Stimulated activated naive B cell treated with anti-CD40 and anti-IgM and Interleukin-4, amounts not matched to agents 10 μg/mL and 1 μg/mL and 100 μg/mL, for 72 hours (primary cell): ENCODE measurements around the gene SIT1.

Experiments used
- ATAC-seq, 2 donors: fragments of 150-1000 bp; cut with Tn5 transposase; replicated peaks; 2 replicates each; pipeline ENCODE4 v1.10.0; 2021; ENCODE audit warnings: moderate library complexity in 1 of 2
- DNase-seq: peaks from one replicate; pipeline ENCODE4 v3.0.0; 2021
- H3K27ac Mint-ChIP-seq: one replicate; pipeline ENCODE4 v1.8.0; 2022; ENCODE audit warnings: mild to moderate bottlenecking, mixed read lengths
- H3K27me3 Mint-ChIP-seq, 2 donors: one replicate each; pipeline ENCODE4 v1.8.0; 2022; ENCODE audit warnings: mixed read lengths in 2 of 2
- H3K36me3 Mint-ChIP-seq, 2 donors: one replicate each; pipeline ENCODE4 v1.8.0; 2022; ENCODE audit warnings: mixed read lengths in 2 of 2, mild to moderate bottlenecking in 1 of 2
- H3K4me1 Mint-ChIP-seq, 2 donors: one replicate each; pipeline ENCODE4 v1.8.0; 2022; ENCODE audit warnings: mixed read lengths in 2 of 2, mild to moderate bottlenecking in 1 of 2
- H3K4me3 Mint-ChIP-seq, 2 donors: one replicate each; pipeline ENCODE4 v1.8.0; 2022; ENCODE audit warnings: mild to moderate bottlenecking in 2 of 2, mixed read lengths in 2 of 2, moderate library complexity in 1 of 2
- H3K9me3 Mint-ChIP-seq, 2 donors: one replicate each; pipeline ENCODE4 v1.8.0; 2022; ENCODE audit warnings: mixed read lengths in 2 of 2, mild to moderate bottlenecking in 1 of 2

Gene SIT1, protein sequence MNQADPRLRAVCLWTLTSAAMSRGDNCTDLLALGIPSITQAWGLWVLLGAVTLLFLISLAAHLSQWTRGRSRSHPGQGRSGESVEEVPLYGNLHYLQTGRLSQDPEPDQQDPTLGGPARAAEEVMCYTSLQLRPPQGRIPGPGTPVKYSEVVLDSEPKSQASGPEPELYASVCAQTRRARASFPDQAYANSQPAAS

DNA sequence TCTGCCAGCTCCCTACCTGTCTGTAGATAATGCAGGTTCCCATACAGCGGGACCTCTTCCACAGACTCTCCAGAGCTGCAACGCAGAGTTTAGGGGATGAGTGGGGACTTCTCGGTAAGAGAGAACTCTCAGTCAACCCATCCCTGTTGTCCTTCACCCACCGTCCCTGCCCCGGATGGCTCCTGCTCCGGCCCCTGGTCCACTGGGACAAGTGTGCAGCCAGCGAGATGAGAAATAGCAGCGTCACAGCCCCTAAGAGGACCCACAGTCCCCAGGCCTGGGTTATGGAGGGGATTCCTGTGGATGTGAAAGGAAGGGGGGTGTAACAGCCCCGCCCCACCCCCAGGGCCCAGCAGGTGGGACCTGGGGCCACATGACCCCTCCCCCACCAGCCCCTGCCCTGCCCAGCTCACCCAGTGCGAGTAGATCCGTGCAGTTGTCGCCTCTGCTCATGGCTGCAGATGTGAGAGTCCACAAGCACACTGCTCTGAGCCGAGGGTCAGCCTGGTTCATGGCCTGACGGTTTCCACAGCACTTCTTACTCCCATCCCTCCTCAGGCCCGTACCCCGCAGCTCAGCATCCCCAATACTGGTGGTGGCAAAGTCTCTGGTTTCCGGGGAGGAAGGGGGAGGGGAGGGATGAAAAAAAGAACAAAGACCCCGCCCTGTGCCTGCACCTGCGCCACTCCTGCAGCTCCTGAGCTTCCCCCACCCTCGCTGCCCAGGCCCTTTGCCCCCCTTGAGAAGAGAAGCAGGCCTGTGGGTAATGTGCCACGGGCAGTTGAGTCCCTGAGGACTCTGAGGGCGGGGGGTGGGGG lies at the start of gene SIT1:
Gene SIT1 (minus strand): TSS at position 591 of the 818 bp plus-strand sequence. CDS start 78 bp downstream, at position 513.
- H3K9me3 Mint-ChIP-seq, result no peaks in the 10 kb centered on the region
- ATAC-seq (no peak), DNase-seq (no peak)
- H3K27me3 Mint-ChIP-seq, result no peaks in the 10 kb centered on the region
- H3K4me3 Mint-ChIP-seq, result peak within 1 kb of the TSS; percentile 51 to 82
- peaks cover 0 to 4% of the 10 kb centered on the region in 2 donors for H3K36me3 Mint-ChIP-seq
- H3K27ac Mint-ChIP-seq, result peak within 1 kb of the TSS; percentile 87
- H3K4me1 Mint-ChIP-seq, result peaks cover 41 to 67% of the 10 kb centered on the region in 2 donors

DNA sequence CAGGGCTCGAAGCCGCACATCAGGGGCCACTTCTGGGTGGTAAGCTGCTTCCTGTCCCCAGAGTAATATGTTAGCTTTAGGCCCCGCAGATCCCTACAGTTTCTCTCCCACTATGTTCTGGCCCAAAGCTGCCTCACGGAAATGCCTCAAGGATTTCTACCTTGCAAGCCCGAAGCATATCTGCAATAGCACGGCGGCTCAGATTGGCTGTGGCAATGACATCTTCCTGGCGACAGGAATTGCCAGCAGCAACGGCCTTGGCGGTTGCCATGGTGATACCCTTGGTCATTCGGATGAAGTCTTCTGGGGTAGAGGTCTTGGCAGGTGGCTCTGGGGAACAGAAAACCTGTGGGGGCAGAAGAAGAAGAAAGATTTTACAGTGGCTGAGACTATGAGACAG lies 49.3 kb upstream of the SIT1 start:
- Mint-ChIP-seq H3K9me3 (no peaks in the 10 kb centered on the region), H3K27me3 (no peaks in the 10 kb centered on the region), H3K27ac (no peak overlapping the region), H3K36me3 (peaks cover 41 to 49% of the 10 kb centered on the region in 2 donors), H3K4me3 (no peak overlapping the region), H3K4me1 (peaks cover 12 to 22% of the 10 kb centered on the region in 2 donors)
- no peak for DNase-seq
- ATAC-seq, result no peak

DNA sequence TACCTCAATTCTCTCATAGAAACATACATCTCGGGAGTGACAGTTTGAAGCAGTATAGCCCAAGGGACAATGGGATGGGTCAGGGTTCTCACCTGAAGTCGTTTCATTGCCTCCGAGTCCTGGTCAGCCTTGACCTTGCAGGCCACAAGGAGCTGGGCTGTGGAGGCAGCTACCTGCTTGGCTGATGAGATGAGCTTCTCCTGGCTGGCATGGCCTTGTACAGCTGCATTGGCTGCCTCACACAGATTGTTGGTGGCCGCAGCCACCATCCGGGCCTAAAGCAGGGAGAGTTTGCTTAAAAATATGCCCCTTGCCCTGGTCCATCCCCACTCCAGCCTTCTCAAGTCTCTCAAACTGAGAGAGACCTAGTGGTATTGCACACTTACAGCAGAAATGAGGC lies 47.5 kb upstream of the SIT1 start:
- Mint-ChIP-seq H3K27ac (no peak overlapping the region), H3K9me3 (no peaks in the 10 kb centered on the region), H3K4me1 (peaks cover 12 to 21% of the 10 kb centered on the region in 2 donors), H3K36me3 (peaks cover 31% of the 10 kb centered on the region in 2 donors), H3K27me3 (no peaks in the 10 kb centered on the region), H3K4me3 (no peak overlapping the region)
- no peak for ATAC-seq
- no peak for DNase-seq

DNA sequence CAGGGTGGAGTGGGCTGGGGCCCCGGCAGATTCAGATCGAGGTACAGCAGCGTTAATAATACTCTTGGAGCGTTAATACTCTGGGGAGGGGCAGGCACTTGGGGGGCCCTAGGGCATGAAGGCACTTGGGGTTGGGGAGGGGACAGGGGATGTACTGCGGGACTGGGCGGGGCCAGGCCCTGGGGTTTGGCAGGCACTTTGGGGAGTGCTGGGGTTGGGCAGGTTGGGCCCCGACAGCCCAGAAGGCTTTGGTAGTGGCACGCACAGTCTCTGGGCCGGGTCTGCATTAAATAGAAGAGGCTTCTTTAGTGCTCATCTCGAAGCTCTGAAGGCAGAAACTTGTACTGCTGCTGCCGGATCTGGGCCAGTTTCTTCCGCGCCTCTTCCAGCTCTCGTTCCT lies 46.8 kb upstream of the SIT1 start:
- ATAC-seq (no peak), DNase-seq (no peak)
- H3K27ac Mint-ChIP-seq, result no peak overlapping the region
- H3K4me3 Mint-ChIP-seq, result no peak overlapping the region
- no peaks in the 10 kb centered on the region for H3K27me3 Mint-ChIP-seq
- H3K9me3 Mint-ChIP-seq, result no peaks in the 10 kb centered on the region
- peaks cover 24% of the 10 kb centered on the region in 2 donors for H3K36me3 Mint-ChIP-seq
- peaks cover 9 to 17% of the 10 kb centered on the region in 2 donors for H3K4me1 Mint-ChIP-seq

DNA sequence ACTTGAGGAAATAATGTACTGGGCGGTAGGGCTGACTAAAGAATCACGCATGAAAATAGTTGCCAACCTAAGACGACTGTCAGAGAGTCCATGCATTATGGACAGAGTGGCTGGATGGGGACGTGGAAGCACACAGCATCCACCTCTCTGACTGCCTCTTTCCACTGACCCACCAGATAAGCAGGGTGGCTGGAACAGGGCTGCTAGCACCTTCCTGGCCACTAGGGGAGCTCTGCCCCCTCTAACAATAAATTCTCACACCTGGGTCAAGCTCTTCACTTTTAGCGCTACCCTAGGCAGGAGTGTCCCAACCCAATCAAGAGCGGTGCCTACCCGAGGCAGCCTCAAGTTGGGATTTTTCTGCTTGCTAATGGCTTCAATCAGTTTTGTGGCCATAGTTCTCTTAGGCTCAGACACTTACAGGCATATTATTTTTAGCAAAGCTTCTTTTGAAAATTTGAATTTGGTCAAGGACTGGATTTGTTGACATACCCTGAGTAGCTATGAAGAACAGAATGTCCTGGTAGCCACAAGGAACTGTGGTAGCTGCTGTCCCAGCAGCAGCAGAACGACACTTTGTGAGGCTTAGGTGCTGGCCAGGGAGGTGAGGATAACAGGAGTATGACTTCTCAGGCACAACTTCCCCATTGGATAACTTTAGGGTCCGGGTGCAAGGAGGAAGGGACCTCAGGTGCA lies 45.9 kb upstream of the SIT1 start:
- peak; percentile 88 to 92 for ATAC-seq
- Mint-ChIP-seq H3K36me3 (peaks cover 24% of the 10 kb centered on the region in 2 donors), H3K27me3 (no peaks in the 10 kb centered on the region), H3K4me1 (peaks cover 13 to 22% of the 10 kb centered on the region in 2 donors), H3K4me3 (no peak overlapping the region), H3K9me3 (no peaks in the 10 kb centered on the region), H3K27ac (peak overlapping the region; percentile 62)
- DNase-seq, result peak; percentile 47

DNA sequence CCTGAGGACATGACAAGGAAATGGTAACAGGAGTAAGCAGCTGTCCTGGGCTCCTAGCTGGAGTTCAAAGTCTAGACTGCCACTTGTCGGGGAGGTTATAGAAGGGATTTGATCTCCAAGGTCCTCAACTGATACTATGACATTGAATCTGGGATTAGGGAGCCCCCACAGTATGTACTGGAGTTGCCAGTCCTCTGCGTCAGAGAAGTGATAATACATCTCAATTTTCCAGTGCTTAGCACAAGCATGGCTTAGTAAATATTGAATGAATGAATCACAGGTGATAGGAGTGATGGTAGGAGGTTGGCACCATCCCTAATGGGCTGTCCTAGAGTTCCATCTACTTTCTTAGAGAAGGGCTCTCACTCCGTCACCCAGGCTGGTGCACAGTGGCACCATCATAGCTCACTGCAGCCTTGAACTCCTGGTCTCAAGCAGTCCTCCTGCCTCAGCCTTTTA lies 45.2 kb upstream of the SIT1 start:
- no peaks in the 10 kb centered on the region for H3K27me3 Mint-ChIP-seq
- peaks cover 15 to 29% of the 10 kb centered on the region in 2 donors for H3K4me1 Mint-ChIP-seq
- DNase-seq (no peak), ATAC-seq (no peak)
- H3K36me3 Mint-ChIP-seq, result peaks cover 24% of the 10 kb centered on the region in 2 donors
- no peaks in the 10 kb centered on the region for H3K9me3 Mint-ChIP-seq
- peak overlapping the region; percentile 37 for H3K27ac Mint-ChIP-seq
- H3K4me3 Mint-ChIP-seq, result no peak overlapping the region

DNA sequence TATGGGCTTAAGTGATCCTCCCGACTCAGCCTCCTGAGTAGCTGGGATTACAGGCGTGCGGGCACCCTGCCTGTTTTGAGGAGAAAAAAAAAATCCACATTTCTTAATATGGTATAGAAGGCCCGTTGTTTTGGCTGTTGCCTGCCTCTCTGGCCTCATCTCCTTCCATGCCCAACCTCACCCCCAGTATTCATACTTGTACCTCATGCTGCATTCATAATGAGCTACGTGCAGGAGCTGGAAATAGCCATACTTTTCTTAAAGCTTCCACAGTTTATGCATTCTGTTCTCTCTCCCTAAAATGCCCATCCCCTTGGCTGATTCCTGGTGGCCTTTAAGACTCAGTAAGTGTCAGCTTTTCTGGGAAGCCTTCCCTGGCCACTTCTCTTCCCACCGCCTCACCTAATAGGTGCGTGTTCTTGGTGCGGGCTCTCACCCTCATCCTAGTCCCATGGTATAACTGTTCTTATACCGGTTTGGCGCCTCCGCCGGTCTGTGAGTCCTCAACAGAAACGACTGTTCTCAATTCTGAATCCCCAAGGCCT lies 41.1 kb upstream of the SIT1 start:
- H3K27ac Mint-ChIP-seq, result no peak overlapping the region
- ATAC-seq, result no peak
- H3K9me3 Mint-ChIP-seq, result no peaks in the 10 kb centered on the region

DNA sequence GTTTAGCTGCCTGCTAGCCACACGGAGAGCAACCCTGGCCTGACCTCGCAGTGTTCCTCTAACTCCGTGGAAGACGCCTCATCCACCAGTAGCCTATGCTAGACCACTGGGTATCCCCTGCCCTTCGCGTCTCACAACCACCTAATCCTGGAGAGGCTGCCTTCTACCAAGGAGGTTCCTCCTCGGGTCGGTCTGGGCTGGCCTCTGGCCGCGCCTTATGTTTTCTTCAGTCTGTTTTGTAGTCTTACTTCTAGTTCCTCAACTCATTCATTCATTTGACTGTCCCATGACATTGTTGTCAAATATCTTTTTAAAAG lies 40.6 kb upstream of the SIT1 start:
- H3K27ac Mint-ChIP-seq, result peak overlapping the region; percentile 80
- peaks cover 18 to 34% of the 10 kb centered on the region in 2 donors for H3K4me1 Mint-ChIP-seq
- H3K27me3 Mint-ChIP-seq, result no peaks in the 10 kb centered on the region
- ATAC-seq (peak in 1 of 2 donors; percentile 37), DNase-seq (no peak)
- peak overlapping the region; percentile 92 to 93 for H3K4me3 Mint-ChIP-seq
- H3K36me3 Mint-ChIP-seq, result peaks cover under 1 to 1% of the 10 kb centered on the region in 2 donors
- H3K9me3 Mint-ChIP-seq, result no peaks in the 10 kb centered on the region

More for the DNA sequence above, 41.1 kb upstream of the SIT1 start:
- Mint-ChIP-seq H3K4me1 (peaks cover 21 to 39% of the 10 kb centered on the region in 2 donors), H3K36me3 (peaks cover 6% of the 10 kb centered on the region in 2 donors), H3K27me3 (no peaks in the 10 kb centered on the region), H3K4me3 (peak overlapping the region; percentile 92 to 93)
- DNase-seq, result no peak

DNA sequence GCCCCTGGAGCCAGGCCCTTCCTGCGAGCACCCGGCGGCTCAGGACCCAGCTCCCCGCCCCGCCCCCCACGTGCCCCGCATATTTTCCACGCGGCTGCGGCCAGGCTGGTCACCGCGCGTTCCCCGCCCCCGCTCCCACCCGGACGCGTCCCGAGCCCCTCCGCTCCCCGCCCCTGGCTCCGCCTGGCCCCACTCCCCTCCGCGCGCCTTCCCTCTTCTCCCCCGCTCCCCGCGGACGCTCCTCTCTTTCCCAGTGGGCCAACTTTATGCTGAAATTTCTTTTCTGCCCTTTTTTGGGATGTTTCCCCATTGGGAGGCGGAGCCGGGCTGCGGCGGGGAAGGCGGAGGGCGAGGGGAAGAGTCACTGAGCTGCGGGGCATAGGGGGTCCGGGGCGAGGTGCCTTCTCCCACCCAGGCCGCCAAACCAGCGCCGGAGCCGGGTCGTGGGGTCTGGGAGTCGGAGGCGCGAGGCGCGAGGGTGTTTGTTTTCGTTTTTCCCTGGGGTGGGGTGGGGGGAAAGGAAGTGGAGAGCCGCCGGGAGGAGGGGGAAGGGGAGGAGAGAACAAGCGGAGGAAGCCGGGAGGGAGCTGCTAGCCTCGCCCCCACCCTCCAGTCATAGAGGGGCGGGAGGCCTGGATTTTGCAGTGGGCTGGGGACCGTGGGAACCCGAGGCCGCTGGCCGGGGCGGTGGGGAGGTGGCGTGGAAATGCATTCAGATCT lies 40.0 kb upstream of the SIT1 start:
- H3K36me3 Mint-ChIP-seq, result no peaks in the 10 kb centered on the region
- DNase-seq (no peak), ATAC-seq (peak; percentile 39 to 47)
- H3K9me3 Mint-ChIP-seq, result no peaks in the 10 kb centered on the region
- peak overlapping the region; percentile 92 to 93 for H3K4me3 Mint-ChIP-seq
- H3K4me1 Mint-ChIP-seq, result peaks cover 18 to 33% of the 10 kb centered on the region in 2 donors
- no peaks in the 10 kb centered on the region for H3K27me3 Mint-ChIP-seq
- peak overlapping the region; percentile 80 for H3K27ac Mint-ChIP-seq

DNA sequence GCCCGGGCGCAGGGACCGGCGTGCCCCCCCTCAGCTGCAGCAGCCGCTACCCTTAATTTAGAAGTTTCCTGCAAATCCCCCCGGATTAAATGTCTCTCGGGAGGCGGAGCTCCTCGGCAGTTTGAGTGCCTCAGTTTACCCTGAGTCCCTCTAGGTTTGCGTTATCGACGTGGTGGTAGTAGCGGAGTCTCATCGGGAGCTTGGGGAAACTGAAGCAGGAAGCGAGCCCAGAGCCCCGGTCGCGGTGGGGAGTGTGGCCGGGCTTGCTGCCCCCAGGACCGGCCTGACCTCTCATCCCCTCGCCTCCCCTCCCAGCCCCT lies 39.5 kb upstream of the SIT1 start:
- H3K4me1 Mint-ChIP-seq, result peaks cover 18 to 33% of the 10 kb centered on the region in 2 donors
- peak overlapping the region; percentile 78 to 93 for H3K4me3 Mint-ChIP-seq
- H3K27ac Mint-ChIP-seq, result peak overlapping the region; percentile 67
- no peak for ATAC-seq
- H3K9me3 Mint-ChIP-seq, result no peaks in the 10 kb centered on the region
- no peaks in the 10 kb centered on the region for H3K36me3 Mint-ChIP-seq
- DNase-seq, result no peak
- no peaks in the 10 kb centered on the region for H3K27me3 Mint-ChIP-seq

DNA sequence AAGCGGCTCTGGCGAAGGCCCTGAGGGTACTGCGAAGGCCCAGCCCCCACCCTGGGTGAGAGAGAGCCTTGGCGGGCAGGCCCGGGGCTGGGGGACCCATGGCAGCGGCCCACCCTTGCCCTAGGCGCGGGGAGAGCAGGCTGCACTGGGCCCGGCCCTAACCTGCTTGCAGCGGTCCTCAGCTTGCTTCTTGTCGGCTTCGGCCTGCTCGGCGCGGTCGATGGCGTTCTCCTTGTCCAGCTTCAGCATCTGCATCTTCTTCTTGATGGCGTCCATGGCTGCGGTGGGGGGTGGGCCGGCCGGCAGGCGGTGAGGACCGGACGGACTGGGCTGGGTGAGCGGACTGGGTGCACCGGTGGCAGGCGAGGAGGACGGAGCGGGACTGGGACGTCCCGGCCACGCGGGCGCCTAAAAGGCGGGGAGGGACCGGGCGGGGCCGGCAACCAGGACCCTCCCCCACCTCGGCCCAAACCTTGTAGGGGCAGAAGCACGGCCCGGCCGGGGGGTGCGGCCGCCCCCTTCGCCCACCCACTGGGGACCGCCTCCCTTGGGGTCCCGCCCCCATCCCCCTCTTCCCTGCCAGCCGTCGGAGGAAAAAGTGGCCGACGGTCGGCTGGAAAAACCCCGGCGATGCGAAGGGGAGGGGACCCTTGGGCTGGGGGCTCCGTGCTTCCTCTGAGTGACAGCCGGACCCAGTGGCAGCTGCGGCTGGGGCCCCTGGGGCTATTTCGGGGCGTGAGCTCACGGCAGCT lies 39.0 kb upstream of the SIT1 start, which contains the start of gene TPM2:
Gene TPM2 (minus strand): TSS at position 384 of the 752 bp plus-strand sequence. CDS start 108 bp downstream, at position 276.
- Mint-ChIP-seq H3K4me3 (peak within 1 kb of the TSS; percentile 92 to 93), H3K9me3 (no peaks in the 10 kb centered on the region), H3K4me1 (peaks cover 18 to 33% of the 10 kb centered on the region in 2 donors), H3K36me3 (no peaks in the 10 kb centered on the region), H3K27ac (peak within 1 kb of the TSS; percentile 80), H3K27me3 (no peaks in the 10 kb centered on the region)
- no peak for DNase-seq
- ATAC-seq, result peak in 1 of 2 donors; percentile 36

DNA sequence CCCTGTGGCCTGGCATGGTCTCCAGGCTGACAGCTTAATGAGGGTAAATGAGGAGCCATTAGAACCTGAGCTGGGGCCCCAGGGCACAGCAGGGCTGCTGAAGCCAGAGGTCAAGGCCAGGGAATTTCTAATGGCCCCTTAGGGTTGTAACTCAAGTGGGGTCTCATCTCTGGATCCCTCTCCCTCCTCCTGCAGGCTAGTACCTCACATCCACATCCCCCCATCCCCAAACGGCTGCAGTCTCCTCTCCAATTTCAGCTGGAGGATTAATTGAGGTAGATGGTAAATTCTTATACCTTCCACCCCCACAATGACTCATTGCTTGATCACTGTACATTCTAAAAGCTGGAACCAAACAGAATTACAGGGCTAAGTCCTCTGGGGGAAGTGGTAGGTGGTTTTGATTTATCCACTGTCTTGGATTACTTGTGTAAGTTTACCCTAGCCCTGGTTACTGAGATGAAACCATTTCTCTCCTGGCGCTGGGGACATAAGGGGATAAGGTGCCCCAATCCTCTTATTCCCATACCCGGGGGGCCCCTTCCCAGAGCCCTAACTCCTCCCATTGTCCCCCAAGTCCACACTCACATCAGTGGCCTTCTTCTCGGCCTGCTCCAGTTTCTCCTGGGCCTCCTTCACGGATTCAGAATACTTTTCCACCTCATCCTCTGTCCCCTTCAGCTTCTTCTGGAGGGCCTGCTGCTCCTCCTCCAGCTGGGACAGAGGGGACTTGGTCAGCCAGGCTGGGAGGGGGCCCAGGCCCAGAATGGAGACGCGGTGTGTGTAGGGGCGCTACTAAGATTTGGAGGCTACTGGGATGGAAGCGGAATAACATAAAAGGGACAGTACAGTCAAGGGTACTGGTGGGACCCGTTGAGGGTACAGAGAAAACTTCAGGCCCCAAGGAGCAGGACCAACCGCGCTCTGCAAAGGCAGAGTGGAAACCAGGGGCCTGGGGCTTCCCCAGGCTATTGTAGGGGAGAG lies 38.1 kb upstream of the SIT1 start:
- Mint-ChIP-seq H3K27ac (peak overlapping the region; percentile 72), H3K4me3 (peak overlapping the region; percentile 33 to 75), H3K9me3 (no peaks in the 10 kb centered on the region), H3K27me3 (no peaks in the 10 kb centered on the region), H3K4me1 (peaks cover 18 to 33% of the 10 kb centered on the region in 2 donors), H3K36me3 (no peaks in the 10 kb centered on the region)
- DNase-seq, result no peak
- ATAC-seq, result peak; percentile 50 to 70
